ENCODE measurements around the gene HDAC8. TPM values are rescaled to one million over a fixed set of nuclear protein-coding genes. Genes with fewer than 3 reads are reported as not detected.
A peak's percentile ranks its signal among the peaks of the same experiment; 100 is the strongest.

The HDAC8 gene
- total RNA-seq, 1 donor: 28.1 TPM

GRCh38 chrX:72394518-72395170 is 178.0 kb downstream of the HDAC8 start:
- H3K4me3 ChIP-seq (ENCODE audit: low read depth, low read length): no peak overlapping the region
- TF ChIP-seq CTCF (IDR thresholded peaks at IDR 0.05; ENCODE audit: insufficient read depth, low read depth, low read length): no peak
- DNase-seq (ENCODE audit: low read depth): peak; percentile 45

GRCh38 chrX:72393836-72394517 is 178.7 kb downstream of the HDAC8 start:
- no peak for DNase-seq (ENCODE audit: low read depth)
- H3K4me3 ChIP-seq (ENCODE audit: low read depth, low read length): no peak overlapping the region
- no peak for TF ChIP-seq CTCF (IDR thresholded peaks at IDR 0.05; ENCODE audit: insufficient read depth, low read depth, low read length)

- DNase-seq (ENCODE audit: low read depth): no peak
- TF ChIP-seq CTCF (IDR thresholded peaks at IDR 0.05; ENCODE audit: insufficient read depth, low read depth, low read length): no peak
- no peak overlapping the region for H3K4me3 ChIP-seq (ENCODE audit: low read depth, low read length)
Measured at GRCh38 chrX:72392816-72393800, 179.5 kb downstream of the HDAC8 start.

DNA sequence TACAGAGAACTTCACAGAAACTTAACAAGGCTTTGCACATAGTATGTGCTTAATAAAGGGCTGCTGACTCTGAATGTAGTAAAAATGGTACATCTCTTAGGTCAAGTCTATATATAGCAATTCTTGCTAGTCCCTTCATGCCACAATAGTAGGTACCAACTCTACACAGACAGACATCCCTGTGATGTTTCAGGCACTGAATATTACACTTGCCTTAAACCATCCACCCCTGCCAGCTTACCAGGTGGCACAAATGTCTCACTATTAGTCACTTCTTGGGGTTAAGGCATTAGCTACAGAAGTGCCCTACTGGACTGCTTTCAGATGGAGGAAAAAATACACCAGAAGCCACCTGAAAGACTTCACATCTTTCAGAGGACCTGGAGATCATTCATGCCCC is 180.6 kb downstream of the HDAC8 start:
- TF ChIP-seq CTCF (IDR thresholded peaks at IDR 0.05; ENCODE audit: insufficient read depth, low read depth, low read length): no peak
- H3K4me3 ChIP-seq (ENCODE audit: low read depth, low read length): no peak overlapping the region
- DNase-seq (ENCODE audit: low read depth): no peak

- TF ChIP-seq CTCF (IDR thresholded peaks at IDR 0.05; ENCODE audit: insufficient read depth, low read depth, low read length): no peak
- no peak overlapping the region for H3K4me3 ChIP-seq (ENCODE audit: low read depth, low read length)
- DNase-seq (ENCODE audit: low read depth): no peak
Measured at GRCh38 chrX:72387247-72387646, 185.4 kb downstream of the HDAC8 start.

DNA sequence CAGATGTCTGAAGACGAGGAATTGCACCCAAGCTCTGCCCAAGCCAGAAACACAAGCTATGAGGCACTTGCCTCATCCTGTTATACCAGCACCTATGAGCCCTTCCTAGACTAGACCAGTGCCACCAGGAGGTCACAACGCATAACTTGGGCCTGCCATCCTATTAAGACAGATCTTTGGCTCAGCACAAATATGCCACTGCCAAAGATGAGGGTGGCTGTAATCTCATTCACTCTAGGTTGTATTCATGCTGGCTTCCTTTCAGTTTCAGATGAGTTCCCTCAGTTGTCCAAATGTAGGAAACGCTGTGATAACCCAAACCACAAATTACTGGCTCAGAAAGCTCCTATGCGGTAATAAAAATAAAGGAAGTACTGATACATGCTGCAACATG is 190.4 kb downstream of the HDAC8 start:
- H3K4me3 ChIP-seq (ENCODE audit: low read depth, low read length): no peak overlapping the region
- DNase-seq (ENCODE audit: low read depth): no peak
- no peak for TF ChIP-seq CTCF (IDR thresholded peaks at IDR 0.05; ENCODE audit: insufficient read depth, low read depth, low read length)

All from fibroblast of villous mesenchyme (primary cell).